GM12878 (cell line): Measurements from ENCODE around the gene NOS3. TPM values are rescaled to one million over a fixed set of nuclear protein-coding genes. Genes with fewer than 3 reads are reported as not detected.
A peak's percentile ranks its signal among the peaks of the same experiment; 100 is the strongest.

Source experiments
- ATAC-seq: fragments of 200-7000 bp; cut with Tn5 transposase; 3 replicates; pipeline ENCODE4 v1.9.1; 2020; ENCODE audit warnings: mild to moderate bottlenecking, moderate library complexity
- BruUV-seq: library from RNA; stranded (reverse); fragments of 400-500 nt; replicated peaks from 2 replicates; lab custom pipeline; 2021; lab: Mats Ljungman, UMichigan
- CTCF ChIA-PET: fragments of 300-600 bp; sonication (Branson Sonifier 250); formaldehyde crosslinking; extraction: SDS; loops from one replicate; lab custom pipeline; 2021; ENCODE audit warnings: inconsistent platforms; lab: Yijun Ruan, JAX
- POLR2A ChIA-PET: fragments of 350-600 bp; formaldehyde crosslinking; extraction: SDS; loops from one replicate; lab custom pipeline; 2021; ENCODE audit warnings: inconsistent platforms; lab: Charles Lee
- RAD21 ChIA-PET: fragments of 300-600 bp; sonication (Branson Sonifier 250); formaldehyde crosslinking; loops from one replicate; lab custom pipeline; 2023; ENCODE audit warnings: antibody characterized with exemption; ENCODE audit not compliant: unreplicated experiment; lab: Charles Lee
- SMC1A ChIA-PET: fragments of 300-600 bp; sonication (Branson Sonifier 250); formaldehyde crosslinking; loops from one replicate; lab custom pipeline; 2023; ENCODE audit not compliant: unreplicated experiment, uncharacterized antibody; lab: Charles Lee
- DNase-seq: peaks from one replicate; pipeline ENCODE4 v3.0.0-alpha.2; 2011; ENCODE audit warnings: low read depth, low spot score
- FAIRE-seq: peaks from 3 replicates; lab custom pipeline; 2011; peaks lifted over from hg19 to GRCh38; lab: Jason Lieb, UNC
- H2AFZ ChIP-seq: 2 replicates; pipeline ENCODE4 v1.6.0; 2011; ENCODE audit warnings: low read depth, low read length, control low read depth; ENCODE audit not compliant: control insufficient read depth
- H3K27ac ChIP-seq: 2 replicates; pipeline ENCODE4 v1.5.1; 2011; ENCODE audit warnings: control low read depth; ENCODE audit not compliant: control insufficient read depth, insufficient read depth
- H3K27me3 ChIP-seq, 2 experiments: replicated peaks in 1 of 2; 2 replicates each; pipeline versions ENCODE4 v1.6.0 to v1.6.1; 2011; ENCODE audit warnings: low read length in 1 of 2; ENCODE audit not compliant: control insufficient read depth in 2 of 2, insufficient read depth in 2 of 2
- H3K36me3 ChIP-seq, 2 experiments: 2 replicates each; pipeline ENCODE4 v1.5.1; 2011; ENCODE audit warnings: low read length in 1 of 2; ENCODE audit not compliant: control insufficient read depth in 2 of 2, insufficient read depth in 2 of 2
- H3K4me1 ChIP-seq: 2 replicates; pipeline ENCODE4 v1.6.1; 2011; ENCODE audit warnings: mild to moderate bottlenecking, low read length, moderate library complexity, mixed read lengths; ENCODE audit not compliant: control insufficient read depth, insufficient read depth
- H3K4me2 ChIP-seq: 2 replicates; pipeline ENCODE4 v1.6.0; 2011; ENCODE audit warnings: control low read depth; ENCODE audit not compliant: control insufficient read depth, insufficient read depth
- H3K4me3 ChIP-seq: fragments of 200-600 bp; sonication (generic); 2 replicates; pipeline ENCODE4 v1.5.1; 2016
- H3K79me2 ChIP-seq: 2 replicates; pipeline ENCODE4 v1.6.0; 2011; ENCODE audit warnings: low read length; ENCODE audit not compliant: control insufficient read depth, insufficient read depth
- H3K9ac ChIP-seq: 2 replicates; pipeline ENCODE4 v1.8.0; 2011; ENCODE audit warnings: low read length, control low read depth, mixed read lengths; ENCODE audit not compliant: control insufficient read depth, insufficient read depth
- H3K9me3 ChIP-seq: replicated peaks from 3 replicates; pipeline ENCODE4 v1.5.1; 2011; ENCODE audit warnings: mild to moderate bottlenecking, low read length; ENCODE audit not compliant: control insufficient read depth, insufficient read depth
- H4K20me1 ChIP-seq: 2 replicates; pipeline ENCODE4 v1.6.0; 2011; ENCODE audit not compliant: control insufficient read depth, insufficient read depth
- BRCA1 ChIP-seq: IDR thresholded peaks from 2 replicates; pipeline ENCODE4 v1.6.1; 2011; ENCODE audit warnings: low read depth, low read length, improper control_type of control experiment
- KLF5 ChIP-seq: fragments of 450-650 bp; IDR thresholded peaks from 2 replicates; pipeline ENCODE4 v1.6.1; 2014; ENCODE audit warnings: mild to moderate bottlenecking; ENCODE audit not compliant: partially characterized antibody
- MEF2B ChIP-seq: fragments of 450-650 bp; IDR thresholded peaks from 2 replicates; pipeline ENCODE4 v1.6.1; 2018; ENCODE audit warnings: mild to moderate bottlenecking, moderate library complexity; ENCODE audit not compliant: partially characterized antibody, poor library complexity, severe bottlenecking
- MTA3 ChIP-seq: IDR thresholded peaks from 2 replicates; pipeline ENCODE4 v1.6.1; 2012; ENCODE audit warnings: low read length, inconsistent platforms, borderline replicate concordance
- TAF1 ChIP-seq: IDR thresholded peaks from 2 replicates; pipeline ENCODE4 v1.6.1; 2011; ENCODE audit warnings: mild to moderate bottlenecking, low read depth, low read length, borderline replicate concordance
- ZNF384 ChIP-seq: IDR thresholded peaks from 2 replicates; pipeline ENCODE4 v1.6.1; 2012; ENCODE audit warnings: low read depth, mild to moderate bottlenecking, low read length, improper control_type of control experiment, borderline replicate concordance
- WGBS: methylation state at CpG from one replicate; pipeline ENCODE4 v1.1.6; 2016; ENCODE audit warnings: low lambda C conversion rate; ENCODE audit not compliant: insufficient replicate concordance, insufficient coverage; ENCODE audit errors: missing lambda C conversion rate; 5-methylcytosine and 5-hydroxymethylcytosine counted together
- in situ Hi-C: fragments of 300-500 bp; cut with MboI; formaldehyde crosslinking; loops from 9 replicates; pipeline ENCODE4 v1.14.3; 2018; ENCODE audit warnings: mixed read lengths
- intact Hi-C: fragments of 100-400 bp; cut with micrococcal nuclease; formaldehyde crosslinking; loops from one replicate; pipeline ENCODE4 v1.14.2; 2022; ENCODE audit not compliant: unreplicated experiment
- polyA plus RNA-seq, 11 experiments: library from polyadenylated mRNA; depleted of rRNA in 4 of 11; unstranded in 6 of 11; stranded (reverse) in 5 of 11; fragments of >200 nt; fragmentation: Nextera tagmentation in 4 of 11; fragmentation: Illumina TruSeq in 1 of 11; extraction: Ambion mirVana in 4 of 11; extraction: Trizol in 1 of 11; gene quantifications; 1 replicate in 1 of 11; 2 replicates in 10 of 11; pipeline versions ENCODE4 v1.2.1 to v1.2.3, GENCODE V29; 2011 to 2016; ENCODE audit warnings: inconsistent platforms in 2 of 11, missing spikeins in 2 of 11, low read depth in 1 of 11
- total RNA-seq, 4 experiments: library from RNA; depleted of rRNA in 3 of 4; stranded (reverse); fragments of >200 nt in 3 of 4; fragmentation: Illumina TruSeq in 1 of 4; extraction: Trizol in 1 of 4; gene quantifications; 2 replicates each; pipeline versions ENCODE4 v1.2.1 to v1.2.3, GENCODE V29; 2013 to 2021
- TF ChIP-seq, protein P1 (sequence below): fragments of 450-650 bp; IDR thresholded peaks from 2 replicates; pipeline ENCODE4 v1.6.1; 2018; ENCODE audit warnings: mild to moderate bottlenecking, low read depth, moderate library complexity; ENCODE audit not compliant: partially characterized antibody
- TF ChIP-seq, protein P2 (sequence below): IDR thresholded peaks from 2 replicates; pipeline ENCODE4 v1.6.1; 2011; ENCODE audit warnings: borderline replicate concordance, low read depth, mild to moderate bottlenecking, moderate library complexity, low read length; ENCODE audit not compliant: insufficient read depth, poor library complexity, severe bottlenecking
- TF ChIP-seq, protein P3 (sequence below): IDR thresholded peaks from 2 replicates; pipeline ENCODE4 v1.6.1; 2012; ENCODE audit warnings: mild to moderate bottlenecking, low read depth, low read length
- TF ChIP-seq, protein P4 (sequence below): fragments of 450-650 bp; formaldehyde crosslinking; IDR thresholded peaks from 2 replicates; pipeline ENCODE4 v1.4.0; 2020; ENCODE audit warnings: mild to moderate bottlenecking, moderate library complexity

Gene NOS3
- total and polyA plus RNA-seq, 10 of the 15 experiments (the other 5 are each of a cell fraction or from before 2014, with no cell fraction given): 0.06 to 0.92 (median 0.30) TPM; not detected in 3

DNA sequence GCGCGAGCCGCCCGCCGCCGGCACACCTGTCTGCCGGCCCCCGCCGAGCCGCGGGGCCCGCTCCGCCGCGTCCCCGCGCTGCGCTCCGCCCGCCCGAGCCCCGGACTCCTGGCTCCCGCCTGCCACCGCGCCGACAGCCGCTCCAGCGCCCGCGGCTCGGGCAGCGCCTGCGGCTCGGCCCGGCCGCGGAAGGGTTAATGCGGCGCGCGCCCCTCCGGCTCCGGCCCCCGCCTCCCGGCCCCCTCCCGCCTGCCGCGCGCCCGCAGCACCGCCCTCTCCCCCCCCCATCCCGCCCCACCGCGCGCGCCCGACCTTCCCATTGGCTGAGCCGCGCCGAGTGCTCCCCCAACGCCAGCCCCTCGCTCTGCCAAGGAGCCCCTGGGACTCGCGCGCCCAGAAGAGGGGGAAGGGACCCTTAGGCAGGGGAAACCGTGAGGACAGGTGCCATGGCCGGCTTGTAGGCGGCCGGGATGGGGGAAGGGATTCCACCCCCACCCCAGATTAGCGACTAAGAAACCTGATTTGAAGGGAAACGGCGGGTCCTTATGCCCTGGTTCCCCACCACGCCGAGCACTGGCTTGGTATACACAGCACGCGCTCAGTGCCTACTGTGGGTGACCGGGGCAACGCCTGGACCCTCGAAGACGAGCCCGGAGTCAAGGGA, 12.6 kb upstream of the NOS3 start, which contains the start of gene KCNH2:
Gene KCNH2 (minus strand): TSS at position 196 of the 664 bp plus-strand sequence. CDS start 408 bp downstream, outside the sequence.
- intact Hi-C loops: no loop called here
- ChIA-PET SMC1A (interaction anchor here (1.0 kb wide), 1 partner anchor 15 kb away, joined by 3 read pairs; no protein-coding TSS in a partner anchor), POLR2A (no interaction called here), RAD21 (interaction anchor here (1.0 kb wide), 1 partner anchor 146 kb away, joined by 3 read pairs; no protein-coding TSS in a partner anchor), CTCF (interaction anchor here (0.5 to 1.2 kb wide), 3 partner anchors 9 to 17 kb away, joined by 3 read pairs; no protein-coding TSS in a partner anchor)
- DNase-seq: no peak
- Histone ChIP-seq H3K4me1 (peaks cover 3% of the 10 kb centered on the region), H3K4me3 (no peak within 1 kb of the TSS; the same call in 1 of the 2 replicates), H3K36me3 (no peaks in the 10 kb centered on the region), H3K27ac (no peak within 1 kb of the TSS), H3K9me3 (no peaks in the 10 kb centered on the region), H2AFZ (no peak within 1 kb of the TSS), H3K9ac (no peak within 1 kb of the TSS), H3K27me3 (peaks cover 7 to 9% of the 10 kb centered on the region in 2 experiments), H3K79me2 (no peaks in the 10 kb centered on the region), H4K20me1 (no peaks in the 10 kb centered on the region), H3K4me2 (peak within 1 kb of the TSS; percentile 70; the same call in 1 of the 2 replicates)
- ATAC-seq: no peak
- no peak for FAIRE-seq
- WGBS: 2% methylated on average over 40 of the region's 81 CpGs
- no TSS peak for BruUV-seq
- in situ Hi-C loops: no loop called here
- TF ChIP-seq, protein P1, sequence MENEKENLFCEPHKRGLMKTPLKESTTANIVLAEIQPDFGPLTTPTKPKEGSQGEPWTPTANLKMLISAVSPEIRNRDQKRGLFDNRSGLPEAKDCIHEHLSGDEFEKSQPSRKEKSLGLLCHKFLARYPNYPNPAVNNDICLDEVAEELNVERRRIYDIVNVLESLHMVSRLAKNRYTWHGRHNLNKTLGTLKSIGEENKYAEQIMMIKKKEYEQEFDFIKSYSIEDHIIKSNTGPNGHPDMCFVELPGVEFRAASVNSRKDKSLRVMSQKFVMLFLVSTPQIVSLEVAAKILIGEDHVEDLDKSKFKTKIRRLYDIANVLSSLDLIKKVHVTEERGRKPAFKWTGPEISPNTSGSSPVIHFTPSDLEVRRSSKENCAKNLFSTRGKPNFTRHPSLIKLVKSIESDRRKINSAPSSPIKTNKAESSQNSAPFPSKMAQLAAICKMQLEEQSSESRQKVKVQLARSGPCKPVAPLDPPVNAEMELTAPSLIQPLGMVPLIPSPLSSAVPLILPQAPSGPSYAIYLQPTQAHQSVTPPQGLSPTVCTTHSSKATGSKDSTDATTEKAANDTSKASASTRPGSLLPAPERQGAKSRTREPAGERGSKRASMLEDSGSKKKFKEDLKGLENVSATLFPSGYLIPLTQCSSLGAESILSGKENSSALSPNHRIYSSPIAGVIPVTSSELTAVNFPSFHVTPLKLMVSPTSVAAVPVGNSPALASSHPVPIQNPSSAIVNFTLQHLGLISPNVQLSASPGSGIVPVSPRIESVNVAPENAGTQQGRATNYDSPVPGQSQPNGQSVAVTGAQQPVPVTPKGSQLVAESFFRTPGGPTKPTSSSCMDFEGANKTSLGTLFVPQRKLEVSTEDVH: no peak
- TF ChIP-seq BRCA1: no peak
- no peak for TF ChIP-seq MEF2B
- TF ChIP-seq MTA3: no peak
- TF ChIP-seq TAF1: no peak
- TF ChIP-seq, protein P2, sequence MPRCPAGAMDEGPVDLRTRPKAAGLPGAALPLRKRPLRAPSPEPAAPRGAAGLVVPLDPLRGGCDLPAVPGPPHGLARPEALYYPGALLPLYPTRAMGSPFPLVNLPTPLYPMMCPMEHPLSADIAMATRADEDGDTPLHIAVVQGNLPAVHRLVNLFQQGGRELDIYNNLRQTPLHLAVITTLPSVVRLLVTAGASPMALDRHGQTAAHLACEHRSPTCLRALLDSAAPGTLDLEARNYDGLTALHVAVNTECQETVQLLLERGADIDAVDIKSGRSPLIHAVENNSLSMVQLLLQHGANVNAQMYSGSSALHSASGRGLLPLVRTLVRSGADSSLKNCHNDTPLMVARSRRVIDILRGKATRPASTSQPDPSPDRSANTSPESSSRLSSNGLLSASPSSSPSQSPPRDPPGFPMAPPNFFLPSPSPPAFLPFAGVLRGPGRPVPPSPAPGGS: no peak
- TF ChIP-seq, protein P3, sequence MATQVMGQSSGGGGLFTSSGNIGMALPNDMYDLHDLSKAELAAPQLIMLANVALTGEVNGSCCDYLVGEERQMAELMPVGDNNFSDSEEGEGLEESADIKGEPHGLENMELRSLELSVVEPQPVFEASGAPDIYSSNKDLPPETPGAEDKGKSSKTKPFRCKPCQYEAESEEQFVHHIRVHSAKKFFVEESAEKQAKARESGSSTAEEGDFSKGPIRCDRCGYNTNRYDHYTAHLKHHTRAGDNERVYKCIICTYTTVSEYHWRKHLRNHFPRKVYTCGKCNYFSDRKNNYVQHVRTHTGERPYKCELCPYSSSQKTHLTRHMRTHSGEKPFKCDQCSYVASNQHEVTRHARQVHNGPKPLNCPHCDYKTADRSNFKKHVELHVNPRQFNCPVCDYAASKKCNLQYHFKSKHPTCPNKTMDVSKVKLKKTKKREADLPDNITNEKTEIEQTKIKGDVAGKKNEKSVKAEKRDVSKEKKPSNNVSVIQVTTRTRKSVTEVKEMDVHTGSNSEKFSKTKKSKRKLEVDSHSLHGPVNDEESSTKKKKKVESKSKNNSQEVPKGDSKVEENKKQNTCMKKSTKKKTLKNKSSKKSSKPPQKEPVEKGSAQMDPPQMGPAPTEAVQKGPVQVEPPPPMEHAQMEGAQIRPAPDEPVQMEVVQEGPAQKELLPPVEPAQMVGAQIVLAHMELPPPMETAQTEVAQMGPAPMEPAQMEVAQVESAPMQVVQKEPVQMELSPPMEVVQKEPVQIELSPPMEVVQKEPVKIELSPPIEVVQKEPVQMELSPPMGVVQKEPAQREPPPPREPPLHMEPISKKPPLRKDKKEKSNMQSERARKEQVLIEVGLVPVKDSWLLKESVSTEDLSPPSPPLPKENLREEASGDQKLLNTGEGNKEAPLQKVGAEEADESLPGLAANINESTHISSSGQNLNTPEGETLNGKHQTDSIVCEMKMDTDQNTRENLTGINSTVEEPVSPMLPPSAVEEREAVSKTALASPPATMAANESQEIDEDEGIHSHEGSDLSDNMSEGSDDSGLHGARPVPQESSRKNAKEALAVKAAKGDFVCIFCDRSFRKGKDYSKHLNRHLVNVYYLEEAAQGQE: no peak
- no peak for TF ChIP-seq KLF5
- TF ChIP-seq ZNF384: no peak
- TF ChIP-seq, protein P4, sequence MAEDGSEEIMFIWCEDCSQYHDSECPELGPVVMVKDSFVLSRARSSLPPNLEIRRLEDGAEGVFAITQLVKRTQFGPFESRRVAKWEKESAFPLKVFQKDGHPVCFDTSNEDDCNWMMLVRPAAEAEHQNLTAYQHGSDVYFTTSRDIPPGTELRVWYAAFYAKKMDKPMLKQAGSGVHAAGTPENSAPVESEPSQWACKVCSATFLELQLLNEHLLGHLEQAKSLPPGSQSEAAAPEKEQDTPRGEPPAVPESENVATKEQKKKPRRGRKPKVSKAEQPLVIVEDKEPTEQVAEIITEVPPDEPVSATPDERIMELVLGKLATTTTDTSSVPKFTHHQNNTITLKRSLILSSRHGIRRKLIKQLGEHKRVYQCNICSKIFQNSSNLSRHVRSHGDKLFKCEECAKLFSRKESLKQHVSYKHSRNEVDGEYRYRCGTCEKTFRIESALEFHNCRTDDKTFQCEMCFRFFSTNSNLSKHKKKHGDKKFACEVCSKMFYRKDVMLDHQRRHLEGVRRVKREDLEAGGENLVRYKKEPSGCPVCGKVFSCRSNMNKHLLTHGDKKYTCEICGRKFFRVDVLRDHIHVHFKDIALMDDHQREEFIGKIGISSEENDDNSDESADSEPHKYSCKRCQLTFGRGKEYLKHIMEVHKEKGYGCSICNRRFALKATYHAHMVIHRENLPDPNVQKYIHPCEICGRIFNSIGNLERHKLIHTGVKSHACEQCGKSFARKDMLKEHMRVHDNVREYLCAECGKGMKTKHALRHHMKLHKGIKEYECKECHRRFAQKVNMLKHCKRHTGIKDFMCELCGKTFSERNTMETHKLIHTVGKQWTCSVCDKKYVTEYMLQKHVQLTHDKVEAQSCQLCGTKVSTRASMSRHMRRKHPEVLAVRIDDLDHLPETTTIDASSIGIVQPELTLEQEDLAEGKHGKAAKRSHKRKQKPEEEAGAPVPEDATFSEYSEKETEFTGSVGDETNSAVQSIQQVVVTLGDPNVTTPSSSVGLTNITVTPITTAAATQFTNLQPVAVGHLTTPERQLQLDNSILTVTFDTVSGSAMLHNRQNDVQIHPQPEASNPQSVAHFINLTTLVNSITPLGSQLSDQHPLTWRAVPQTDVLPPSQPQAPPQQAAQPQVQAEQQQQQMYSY: no peak
